ENCODE measurements around the gene ARHGEF28.

- TF ChIP-seq CTCF (IDR thresholded peaks at IDR 0.05): no peak
- no peak for TF ChIP-seq EP300 (IDR thresholded peaks at IDR 0.05; ENCODE audit: low read depth)
These were observed 140.9 kb downstream of the ARHGEF28 start for GRCh38 chr5:73766902-73767301.
